Breast epithelium (tissue), 3 donors: ENCODE measurements around the gene CCN6.

Experiments used
- POLR2A ChIP-seq: fragments of 450-650 bp; IDR thresholded peaks from one replicate; pipeline ENCODE4 v1.6.1; 2016; ENCODE audit warnings: antibody characterized with exemption, mild to moderate bottlenecking, moderate library complexity
- POLR2AphosphoS5 ChIP-seq, 3 donors: sonication (generic); formaldehyde crosslinking; IDR thresholded peaks; one replicate each; pipeline ENCODE4 v1.6.1; 2017; ENCODE audit warnings: antibody characterized with exemption in 3 of 3
- TF ChIP-seq, protein P1 (sequence below), 3 donors: fragments of 450-650 bp; IDR thresholded peaks; one replicate each; pipeline ENCODE4 v1.5.1; 2016 to 2017; ENCODE audit warnings: antibody characterized with exemption in 3 of 3, mild to moderate bottlenecking in 3 of 3, moderate library complexity in 3 of 3

- TF ChIP-seq, protein P1, sequence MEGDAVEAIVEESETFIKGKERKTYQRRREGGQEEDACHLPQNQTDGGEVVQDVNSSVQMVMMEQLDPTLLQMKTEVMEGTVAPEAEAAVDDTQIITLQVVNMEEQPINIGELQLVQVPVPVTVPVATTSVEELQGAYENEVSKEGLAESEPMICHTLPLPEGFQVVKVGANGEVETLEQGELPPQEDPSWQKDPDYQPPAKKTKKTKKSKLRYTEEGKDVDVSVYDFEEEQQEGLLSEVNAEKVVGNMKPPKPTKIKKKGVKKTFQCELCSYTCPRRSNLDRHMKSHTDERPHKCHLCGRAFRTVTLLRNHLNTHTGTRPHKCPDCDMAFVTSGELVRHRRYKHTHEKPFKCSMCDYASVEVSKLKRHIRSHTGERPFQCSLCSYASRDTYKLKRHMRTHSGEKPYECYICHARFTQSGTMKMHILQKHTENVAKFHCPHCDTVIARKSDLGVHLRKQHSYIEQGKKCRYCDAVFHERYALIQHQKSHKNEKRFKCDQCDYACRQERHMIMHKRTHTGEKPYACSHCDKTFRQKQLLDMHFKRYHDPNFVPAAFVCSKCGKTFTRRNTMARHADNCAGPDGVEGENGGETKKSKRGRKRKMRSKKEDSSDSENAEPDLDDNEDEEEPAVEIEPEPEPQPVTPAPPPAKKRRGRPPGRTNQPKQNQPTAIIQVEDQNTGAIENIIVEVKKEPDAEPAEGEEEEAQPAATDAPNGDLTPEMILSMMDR (IDR thresholded peaks at IDR 0.05), result no peak
- TF ChIP-seq POLR2A, result no peak
- TF ChIP-seq POLR2AphosphoS5 (IDR thresholded peaks at IDR 0.05), result no peak
Observed at GRCh38 chr6:112041535-112041934, 12.4 kb upstream of the CCN6 start.
